Putamen (tissue), 1 donor: ENCODE measurements around the gene HSD17B7.

Experiments
- DNase-seq: peaks from one replicate; pipeline ENCODE4 v3.0.0-alpha.2; 2016; ENCODE audit warnings: low spot score

HSD17B7 gene

DNA sequence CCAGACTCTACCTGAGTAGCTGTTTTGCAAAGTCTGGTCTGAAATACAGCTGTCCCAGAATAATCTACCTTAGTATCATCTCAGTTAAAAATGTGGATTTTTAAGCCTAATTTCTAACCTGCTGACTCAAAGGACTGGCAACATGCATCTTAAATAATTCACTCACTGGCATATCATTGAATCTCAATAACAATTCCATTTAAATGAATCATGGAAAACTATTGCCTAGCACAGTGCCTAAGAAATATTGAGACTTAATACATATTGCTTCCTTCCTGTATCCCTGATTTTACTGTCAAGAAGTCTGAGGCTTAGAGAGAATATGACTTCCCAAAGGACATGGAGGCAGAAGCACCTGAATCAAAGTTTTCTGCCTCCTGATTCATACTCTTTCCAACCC is 67.3 kb downstream of the HSD17B7 start:
- DNase-seq, result no peak

DNA sequence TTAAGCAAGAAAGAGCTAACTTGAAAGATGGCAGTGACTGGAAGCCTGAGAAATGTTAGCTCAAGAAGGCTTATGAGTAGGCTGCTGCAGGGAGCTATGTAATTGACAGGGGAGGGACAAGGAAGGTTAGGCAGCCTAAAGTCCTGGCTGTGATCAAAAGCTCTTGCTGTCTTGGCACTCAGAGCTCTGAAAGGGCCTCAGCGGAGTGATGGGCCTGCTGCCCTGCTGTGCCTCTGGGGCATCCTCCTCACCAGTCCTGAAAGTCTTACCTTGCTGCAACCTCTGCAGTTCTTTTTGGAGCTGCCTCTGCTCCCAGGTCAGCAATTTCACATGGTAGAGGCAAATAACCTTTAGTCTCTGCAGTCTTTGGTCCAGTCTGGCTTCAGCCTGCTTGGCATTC is 68.7 kb downstream of the HSD17B7 start:
- no peak for DNase-seq

DNA sequence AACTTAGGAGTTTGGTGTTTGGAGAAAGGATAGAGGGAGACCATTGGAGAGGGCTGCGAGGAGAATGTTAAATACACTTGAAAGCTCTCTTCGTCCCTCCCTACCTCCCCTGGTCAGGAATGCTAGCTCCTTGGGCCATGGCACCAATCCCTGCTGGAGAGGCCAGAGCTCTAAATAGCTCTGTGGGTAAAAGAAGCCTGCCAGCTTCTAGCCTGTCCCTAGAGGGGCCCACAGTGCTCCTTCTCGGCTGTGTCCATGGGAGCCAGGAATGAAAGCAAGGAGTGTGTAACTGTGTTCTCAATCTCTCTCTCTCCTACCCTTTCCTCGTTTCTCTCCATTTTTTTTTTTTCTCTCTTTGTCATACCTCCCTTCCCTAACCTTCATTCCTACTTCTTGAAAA is 70.6 kb downstream of the HSD17B7 start, which contains the start of gene CCDC190:
TSS of gene CCDC190 (minus strand) at position 75 of the 400 bp plus-strand sequence. CDS start 1,529 bp downstream, outside the sequence.
- peak; percentile 18 for DNase-seq

DNA sequence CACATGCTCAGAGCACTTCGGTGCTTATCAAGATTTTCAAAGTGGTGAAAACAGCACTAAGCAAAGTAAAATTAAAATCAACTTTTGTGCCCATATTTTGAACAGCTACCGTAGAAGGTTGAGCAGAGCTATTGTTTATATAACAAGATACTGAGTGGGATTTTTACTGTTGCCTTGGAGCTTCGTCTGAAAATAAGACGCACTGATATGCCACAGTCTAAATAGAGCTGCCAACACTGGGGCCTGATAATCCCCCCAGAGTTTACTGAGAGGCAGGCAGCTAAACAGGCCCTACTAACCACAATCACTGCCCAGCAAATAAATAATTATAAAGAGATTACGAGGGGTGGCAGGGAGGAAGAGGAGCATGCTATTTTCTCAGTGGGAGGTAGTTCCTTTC is 71.1 kb downstream of the HSD17B7 start:
- DNase-seq, result no peak
